Memory B cell (primary cell): Measurements from ENCODE around the gene TNS4.

Source experiments
- ATAC-seq: fragments of 150-1000 bp; cut with Tn5 transposase; 2 replicates; pipeline ENCODE4 v1.10.0; 2021; ENCODE audit warnings: low read depth, mild to moderate bottlenecking, moderate library complexity
- DNase-seq, 2 donors: peaks; one replicate each; pipeline ENCODE4 v3.0.0; 2022; ENCODE audit warnings: low spot score in 2 of 2
- H3K27ac Mint-ChIP-seq: one replicate; pipeline ENCODE4 v1.8.0; 2022; ENCODE audit warnings: mild to moderate bottlenecking, moderate library complexity, mixed read lengths
- H3K27me3 Mint-ChIP-seq: one replicate; pipeline ENCODE4 v1.8.0; 2022; ENCODE audit warnings: mixed read lengths
- H3K36me3 Mint-ChIP-seq: one replicate; pipeline ENCODE4 v1.8.0; 2022; ENCODE audit warnings: mild to moderate bottlenecking, mixed read lengths
- H3K4me1 Mint-ChIP-seq: one replicate; pipeline ENCODE4 v1.8.0; 2022; ENCODE audit warnings: mixed read lengths
- H3K4me3 Mint-ChIP-seq: one replicate; pipeline ENCODE4 v1.8.0; 2022; ENCODE audit warnings: mild to moderate bottlenecking, moderate library complexity, mixed read lengths
- H3K9me3 Mint-ChIP-seq: one replicate; pipeline ENCODE4 v1.8.0; 2022; ENCODE audit warnings: mixed read lengths

TNS4 gene

DNA sequence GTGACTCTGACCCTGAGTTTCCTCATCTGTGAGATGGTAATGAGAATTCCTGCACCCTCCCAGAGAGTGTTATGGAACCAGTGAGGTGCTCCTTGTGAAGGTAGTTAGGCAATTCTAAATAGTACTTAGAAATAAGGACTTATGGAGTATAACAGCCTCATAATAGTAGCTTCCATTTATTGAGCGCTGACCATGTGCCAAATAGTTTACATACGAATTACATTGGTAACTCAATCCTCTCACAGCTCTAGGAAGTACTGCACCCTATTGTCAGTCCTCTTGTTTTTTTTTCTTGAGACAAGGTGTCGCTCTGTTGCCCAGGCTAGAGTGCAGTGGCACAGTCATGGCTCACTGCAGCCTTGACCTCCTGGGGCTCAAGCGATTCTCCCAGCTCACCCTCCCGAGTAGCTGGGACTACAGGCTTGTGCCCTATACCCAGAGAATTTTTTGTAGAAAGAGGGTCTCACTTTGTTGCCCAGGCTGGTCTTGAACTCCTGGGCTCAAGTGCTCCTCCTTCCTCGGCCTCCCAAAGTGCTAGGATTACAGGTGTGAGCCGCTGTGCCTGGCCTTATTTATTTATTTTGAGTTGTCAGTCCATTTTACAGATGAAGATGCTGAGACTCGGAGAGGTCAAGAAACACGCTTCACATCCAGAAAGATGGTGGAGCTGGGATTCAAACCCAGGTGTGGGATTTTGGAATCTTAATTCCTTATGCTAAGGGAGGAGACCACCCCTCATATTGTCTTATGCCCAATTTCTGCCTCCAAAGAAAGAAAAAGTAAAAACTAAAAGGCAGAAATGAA, 2.9 kb downstream of the TNS4 start:
- DNase-seq = no peak
- Mint-ChIP-seq H3K27me3 (peaks cover 14% of the 10 kb centered on the region), H3K4me3 (no peak overlapping the region), H3K4me1 (no peaks in the 10 kb centered on the region), H3K36me3 (no peaks in the 10 kb centered on the region), H3K9me3 (no peaks in the 10 kb centered on the region), H3K27ac (no peak overlapping the region)
- ATAC-seq = no peak

DNA sequence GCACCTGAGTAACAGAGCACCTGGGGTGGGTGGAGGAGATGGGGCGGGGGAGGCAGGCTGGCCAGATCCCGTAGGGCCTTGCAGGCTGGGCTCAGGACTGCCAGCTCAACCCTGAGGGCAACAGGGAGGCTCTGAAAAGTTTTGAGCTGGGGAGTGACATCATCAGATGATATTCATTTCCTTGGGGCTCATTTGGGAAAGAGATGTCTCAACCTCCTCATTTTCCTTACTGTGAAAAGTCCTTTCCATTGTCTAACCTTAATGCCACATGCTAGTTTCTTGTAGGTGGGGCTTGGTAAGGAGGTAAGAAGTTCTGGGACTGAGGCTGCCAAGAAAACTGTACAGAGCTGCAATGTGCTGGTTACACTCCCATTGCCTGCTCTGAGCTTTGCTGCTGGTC, 3.7 kb downstream of the TNS4 start:
- no peak overlapping the region for H3K4me3 Mint-ChIP-seq

DNA sequence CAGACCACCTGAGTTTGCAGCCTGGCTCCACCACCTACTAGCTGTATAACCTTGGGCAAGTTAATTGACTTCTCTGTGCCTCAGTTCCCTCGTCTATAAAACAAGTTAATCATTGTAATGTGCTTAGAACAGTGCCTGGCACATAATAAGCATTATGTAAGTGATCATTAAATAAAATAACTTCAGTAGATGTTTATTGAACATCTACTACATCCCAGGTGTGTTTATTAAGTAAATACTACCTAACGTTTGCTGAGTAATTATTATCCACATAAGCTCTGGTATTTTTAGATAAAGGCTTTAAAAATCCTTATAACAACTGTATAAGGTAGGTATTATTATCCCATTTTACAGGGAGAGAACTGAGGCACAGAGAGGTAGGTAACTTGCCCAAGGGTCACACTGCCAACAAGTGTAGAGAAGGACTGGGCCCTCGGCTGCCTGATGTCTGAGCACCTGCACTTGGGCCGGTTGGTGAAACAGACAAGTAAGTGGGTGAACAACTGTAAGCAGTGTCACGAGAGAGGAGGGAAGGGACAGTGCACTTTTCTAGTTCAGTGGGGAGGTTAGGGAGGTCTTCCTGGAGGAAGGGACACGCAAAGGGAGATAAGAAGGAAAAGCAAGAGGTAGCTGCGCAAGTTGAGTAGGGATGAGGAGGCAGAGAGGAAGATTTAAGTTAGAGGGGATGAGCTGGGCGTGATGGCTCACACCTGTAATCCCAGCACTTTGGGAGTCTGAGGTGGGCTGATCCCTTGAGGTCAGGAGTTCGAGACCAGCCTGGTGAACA, 4.6 kb downstream of the TNS4 start:
- Mint-ChIP-seq H3K4me1 (no peaks in the 10 kb centered on the region), H3K27me3 (peaks cover 14% of the 10 kb centered on the region), H3K4me3 (no peak overlapping the region), H3K36me3 (no peaks in the 10 kb centered on the region), H3K27ac (no peak overlapping the region), H3K9me3 (no peaks in the 10 kb centered on the region)
- DNase-seq (no peak), ATAC-seq (no peak)

More for the DNA sequence above, 3.7 kb downstream of the TNS4 start:
- Mint-ChIP-seq H3K27me3 (peaks cover 14% of the 10 kb centered on the region), H3K27ac (no peak overlapping the region), H3K9me3 (no peaks in the 10 kb centered on the region), H3K36me3 (no peaks in the 10 kb centered on the region), H3K4me1 (no peaks in the 10 kb centered on the region)
- ATAC-seq (no peak), DNase-seq (no peak)

DNA sequence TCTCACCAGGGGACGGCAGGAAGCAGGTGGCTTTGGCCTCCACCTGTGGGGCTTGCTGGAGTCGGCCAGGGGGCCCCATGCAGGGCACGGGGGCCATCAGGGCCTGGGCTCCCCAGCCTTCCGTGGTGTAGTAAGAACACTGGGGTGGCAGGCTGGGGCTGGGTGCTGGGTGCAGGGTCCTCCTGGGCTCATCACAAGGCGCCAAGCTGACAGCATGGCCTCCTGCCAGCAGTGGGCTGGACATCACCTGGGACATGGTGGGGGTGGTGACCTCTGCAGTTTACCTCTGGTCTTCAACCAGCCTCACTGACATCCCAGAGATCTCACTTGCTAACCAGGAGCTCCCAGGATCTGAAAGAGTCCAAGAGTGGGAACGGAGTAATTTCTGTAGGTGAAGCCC, 5.3 kb downstream of the TNS4 start:
- H3K27me3 Mint-ChIP-seq = peaks cover 14% of the 10 kb centered on the region
- ATAC-seq = no peak
- DNase-seq = no peak
- no peaks in the 10 kb centered on the region for H3K9me3 Mint-ChIP-seq
- H3K4me1 Mint-ChIP-seq = peaks cover under 1% of the 10 kb centered on the region
- H3K27ac Mint-ChIP-seq = no peak overlapping the region
- no peaks in the 10 kb centered on the region for H3K36me3 Mint-ChIP-seq
- H3K4me3 Mint-ChIP-seq = no peak overlapping the region

DNA sequence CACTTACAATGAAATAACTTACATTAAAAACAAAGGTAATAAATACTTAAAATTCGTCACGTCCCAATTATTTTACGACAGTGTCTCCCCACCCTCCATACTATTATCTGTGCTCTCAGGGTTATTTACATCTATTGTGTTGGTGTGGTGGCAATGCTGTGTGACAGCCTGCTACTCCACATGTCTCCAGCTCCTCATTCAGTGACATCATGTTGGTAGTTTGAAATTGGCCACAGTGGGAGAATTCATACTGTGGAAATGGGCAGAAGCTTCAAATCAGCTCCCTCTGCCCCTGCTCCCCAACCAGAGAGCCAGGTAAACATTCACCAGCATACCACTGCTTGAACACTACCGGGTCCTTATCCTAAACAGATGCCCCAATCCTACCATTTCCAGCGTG, 6.3 kb downstream of the TNS4 start:
- Mint-ChIP-seq H3K36me3 (no peaks in the 10 kb centered on the region), H3K4me3 (no peak overlapping the region), H3K27ac (no peak overlapping the region), H3K4me1 (peaks cover 8% of the 10 kb centered on the region), H3K9me3 (no peaks in the 10 kb centered on the region), H3K27me3 (peaks cover 10% of the 10 kb centered on the region)
- ATAC-seq = no peak
- no peak for DNase-seq

DNA sequence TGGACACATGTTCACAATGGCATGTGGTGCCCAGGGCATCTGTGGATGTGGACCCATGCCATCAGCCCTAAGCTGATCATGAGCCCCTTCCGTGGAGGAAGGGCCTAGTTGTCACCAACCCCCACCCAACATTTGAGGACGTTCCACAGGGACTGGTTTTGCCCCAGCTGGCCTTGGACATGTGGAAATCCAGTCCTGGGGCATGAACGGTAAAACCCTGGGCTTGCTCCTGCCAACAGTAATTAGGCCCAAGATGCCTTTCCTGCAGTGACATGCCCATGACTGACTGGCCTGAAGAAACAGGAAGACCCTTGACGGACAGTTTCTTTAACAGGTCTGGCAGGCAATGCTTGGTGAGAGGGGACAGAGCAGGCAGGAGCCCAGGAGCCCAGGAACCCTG, 7.7 kb downstream of the TNS4 start:
- Mint-ChIP-seq H3K27me3 (peaks cover 3% of the 10 kb centered on the region), H3K36me3 (no peaks in the 10 kb centered on the region), H3K4me1 (peaks cover 12% of the 10 kb centered on the region), H3K4me3 (no peak overlapping the region), H3K9me3 (no peaks in the 10 kb centered on the region), H3K27ac (no peak overlapping the region)
- DNase-seq (no peak), ATAC-seq (no peak)

DNA sequence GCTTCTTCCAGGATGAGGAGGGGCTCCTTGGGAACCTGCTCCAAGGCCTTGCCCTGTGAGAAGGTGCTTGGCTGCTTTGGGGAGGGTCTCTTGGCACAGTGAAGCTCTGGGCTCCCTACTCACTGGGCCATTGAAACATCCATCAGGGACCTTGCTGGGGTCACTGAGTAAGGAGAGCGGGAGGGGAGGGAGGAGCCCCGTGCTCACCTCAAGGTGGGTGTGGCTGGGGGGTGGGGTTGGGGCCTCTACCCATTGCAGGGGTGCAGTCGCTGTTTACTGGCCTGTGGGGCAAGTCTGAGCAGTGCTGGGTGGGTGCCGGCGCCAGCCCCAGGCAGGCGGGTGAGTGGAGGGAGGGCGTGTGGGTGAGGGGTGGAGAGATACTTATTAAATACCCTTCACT, 9.9 kb downstream of the TNS4 start:
- Mint-ChIP-seq H3K4me3 (no peak overlapping the region), H3K36me3 (no peaks in the 10 kb centered on the region), H3K27me3 (no peaks in the 10 kb centered on the region), H3K9me3 (no peaks in the 10 kb centered on the region), H3K4me1 (peaks cover 12% of the 10 kb centered on the region), H3K27ac (no peak overlapping the region)
- no peak for ATAC-seq
- DNase-seq = no peak

DNA sequence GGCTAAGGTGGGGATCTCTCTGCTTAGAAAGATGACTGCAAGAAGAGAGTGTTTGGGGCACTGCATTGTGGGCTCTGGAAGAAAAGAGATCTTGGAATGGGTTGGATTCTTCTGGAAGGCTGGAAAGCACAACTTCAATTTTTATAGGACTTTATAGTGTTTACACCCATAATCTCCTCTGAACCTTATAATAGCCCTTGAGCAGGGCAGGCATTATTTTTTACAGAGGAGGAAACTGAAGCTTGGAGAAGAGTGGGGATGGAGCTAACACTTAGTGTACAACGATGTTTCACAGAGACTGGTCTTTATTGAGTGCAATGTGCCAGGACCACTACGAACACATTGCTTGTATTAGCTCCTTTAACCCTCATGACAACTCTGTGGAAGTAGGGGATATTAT, 10.4 kb downstream of the TNS4 start:
- Mint-ChIP-seq H3K4me3 (no peak overlapping the region), H3K27ac (no peak overlapping the region), H3K4me1 (peaks cover 12% of the 10 kb centered on the region), H3K27me3 (no peaks in the 10 kb centered on the region), H3K9me3 (no peaks in the 10 kb centered on the region), H3K36me3 (no peaks in the 10 kb centered on the region)
- DNase-seq = no peak
- ATAC-seq = no peak

DNA sequence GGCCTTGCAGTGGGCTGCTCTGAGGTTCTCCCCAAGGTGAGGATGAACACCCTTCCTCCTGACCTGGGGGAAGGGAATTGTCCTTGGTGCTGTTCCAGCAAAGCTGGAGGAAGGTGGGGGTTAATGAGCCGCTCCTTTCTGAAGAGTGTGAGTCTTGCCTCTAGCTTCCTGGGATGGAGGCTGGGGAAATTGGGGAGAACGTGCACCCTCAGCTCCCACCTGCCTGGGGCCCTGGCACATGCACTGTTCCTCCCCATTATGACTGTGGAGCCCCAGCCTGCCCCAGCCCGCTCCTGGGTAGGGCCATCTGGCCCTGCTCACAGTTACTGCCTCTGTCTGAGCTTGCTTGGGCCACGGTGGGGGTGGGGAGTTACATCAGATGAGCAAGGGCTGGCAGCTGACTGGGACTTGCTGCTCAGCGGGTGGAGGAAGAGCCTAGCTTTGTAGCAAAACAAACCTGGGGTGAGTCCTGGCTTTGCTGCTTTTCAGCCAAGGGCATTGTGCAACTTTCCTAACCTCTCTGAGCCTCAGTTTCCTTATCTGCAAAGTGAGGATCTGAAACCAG, 11.1 kb downstream of the TNS4 start:
- no peak overlapping the region for H3K4me3 Mint-ChIP-seq
- no peaks in the 10 kb centered on the region for H3K27me3 Mint-ChIP-seq
- peaks cover 12% of the 10 kb centered on the region for H3K4me1 Mint-ChIP-seq
- no peak for ATAC-seq
- no peaks in the 10 kb centered on the region for H3K9me3 Mint-ChIP-seq
- H3K27ac Mint-ChIP-seq = no peak overlapping the region
- H3K36me3 Mint-ChIP-seq = no peaks in the 10 kb centered on the region
- no peak for DNase-seq

DNA sequence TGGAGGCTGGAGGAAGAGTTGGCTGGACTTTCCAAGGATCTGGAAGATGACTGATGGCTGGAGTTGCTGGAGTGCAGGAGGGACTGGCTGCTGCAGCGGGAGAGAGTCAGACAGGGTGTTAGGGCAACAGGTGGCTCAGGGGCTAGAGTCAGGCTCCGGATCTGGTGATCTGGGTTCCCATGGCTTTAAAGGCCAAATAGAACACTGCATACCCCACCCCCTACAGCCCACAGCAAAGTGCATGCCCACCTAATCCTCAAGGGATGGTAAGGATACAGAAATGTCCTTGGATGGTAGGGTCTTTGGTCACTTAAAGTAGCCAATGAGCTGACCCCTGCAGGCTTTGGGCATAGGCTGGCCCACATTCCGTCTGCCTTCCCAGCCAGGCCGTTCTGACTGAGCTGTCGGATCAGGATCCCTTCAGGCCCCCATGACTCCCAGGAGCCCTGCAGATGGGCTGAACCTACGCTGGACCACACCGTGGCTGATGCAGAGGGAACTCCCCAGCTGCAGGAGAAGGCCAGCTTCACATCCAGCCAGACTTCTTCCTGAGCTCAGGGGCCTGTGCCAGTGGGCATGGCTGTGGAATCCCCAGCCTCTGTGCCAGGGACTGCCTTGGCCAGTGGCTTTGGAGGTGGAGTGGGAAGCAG, 13.9 kb downstream of the TNS4 start:
- H3K4me1 Mint-ChIP-seq = peaks cover 15% of the 10 kb centered on the region
- no peaks in the 10 kb centered on the region for H3K27me3 Mint-ChIP-seq
- H3K4me3 Mint-ChIP-seq = no peak overlapping the region
- H3K9me3 Mint-ChIP-seq = no peaks in the 10 kb centered on the region
- no peaks in the 10 kb centered on the region for H3K36me3 Mint-ChIP-seq
- DNase-seq (no peak), ATAC-seq (no peak)
- H3K27ac Mint-ChIP-seq = no peak overlapping the region

DNA sequence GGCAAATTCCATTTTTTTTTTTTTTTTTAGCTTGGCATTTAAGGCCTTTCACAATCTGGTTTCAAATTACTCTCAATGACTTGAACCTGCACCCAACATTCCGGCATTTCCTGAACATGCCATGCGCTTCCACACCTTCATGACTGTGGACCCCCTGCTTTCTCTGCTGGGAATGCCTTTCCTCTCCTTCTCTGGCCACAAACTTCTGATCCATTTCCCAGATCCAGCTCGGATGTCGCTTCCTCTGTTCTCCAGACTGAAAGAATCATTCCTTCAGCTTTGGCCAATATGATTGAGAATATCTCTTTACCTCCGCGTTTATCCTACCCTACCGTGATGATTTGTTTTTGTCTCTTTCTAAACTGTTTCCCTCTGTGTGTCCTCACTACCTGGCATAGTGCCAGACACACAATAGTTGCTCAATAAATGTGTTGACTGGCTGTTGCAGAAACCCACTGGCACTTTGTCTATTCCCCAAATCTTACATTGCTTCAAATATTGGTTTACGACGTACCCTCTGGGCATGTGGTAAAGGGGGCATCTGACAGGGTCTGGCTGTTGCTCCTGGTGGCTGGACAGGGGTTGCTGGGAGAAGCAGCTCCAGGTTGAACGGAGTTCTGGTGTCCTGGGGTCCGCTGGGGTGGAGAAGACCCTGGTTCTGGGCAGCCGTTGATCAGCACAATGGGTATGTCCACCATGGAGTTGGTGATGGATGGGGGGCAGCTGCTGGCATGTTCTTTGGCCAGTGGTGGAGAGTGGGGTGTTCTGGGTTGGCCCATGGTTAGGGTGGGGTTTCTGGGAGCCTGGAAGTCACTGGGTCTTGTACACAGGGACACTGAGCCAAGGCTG, 14.7 kb downstream of the TNS4 start:
- Mint-ChIP-seq H3K36me3 (no peaks in the 10 kb centered on the region), H3K9me3 (no peaks in the 10 kb centered on the region), H3K4me3 (no peak overlapping the region), H3K4me1 (peaks cover 16% of the 10 kb centered on the region), H3K27ac (no peak overlapping the region), H3K27me3 (no peaks in the 10 kb centered on the region)
- DNase-seq (no peak), ATAC-seq (no peak)

DNA sequence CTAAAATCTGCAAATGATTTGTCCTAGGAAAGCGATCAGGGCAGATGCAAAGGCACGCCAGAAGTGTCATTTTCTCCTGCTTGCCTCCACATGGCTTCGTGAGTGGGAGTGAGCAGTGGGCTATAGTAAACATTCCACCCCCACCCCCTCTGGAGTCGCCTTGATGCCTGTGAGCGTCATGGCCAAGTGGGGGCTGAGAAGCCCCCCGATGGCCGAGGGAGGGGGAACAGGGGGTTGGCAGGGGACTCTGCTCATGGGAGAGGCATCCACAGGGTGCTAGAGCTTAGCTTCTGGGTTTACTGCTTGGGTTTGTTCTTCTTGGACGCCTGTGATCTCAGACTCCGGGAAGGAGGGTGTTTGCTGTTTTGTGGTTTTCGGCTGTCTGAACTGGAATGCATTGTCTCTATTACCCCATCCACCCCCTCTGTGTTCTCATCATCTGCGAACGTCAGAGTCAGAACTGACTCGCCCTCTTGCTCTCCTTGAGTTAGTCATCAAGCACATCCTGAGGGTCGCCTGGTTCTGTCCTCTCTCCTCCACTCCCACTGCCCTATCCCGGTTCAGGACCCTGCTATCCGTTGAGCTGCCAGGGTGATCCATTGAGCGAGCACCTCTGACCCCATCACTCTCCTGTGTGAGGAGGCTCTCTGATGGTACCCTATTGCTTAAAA, 15.4 kb downstream of the TNS4 start:
- no peak for DNase-seq
- no peaks in the 10 kb centered on the region for H3K9me3 Mint-ChIP-seq
- peaks cover 21% of the 10 kb centered on the region for H3K4me1 Mint-ChIP-seq
- ATAC-seq = no peak
- H3K27me3 Mint-ChIP-seq = no peaks in the 10 kb centered on the region
- no peaks in the 10 kb centered on the region for H3K36me3 Mint-ChIP-seq
- no peak overlapping the region for H3K4me3 Mint-ChIP-seq
- H3K27ac Mint-ChIP-seq = no peak overlapping the region

DNA sequence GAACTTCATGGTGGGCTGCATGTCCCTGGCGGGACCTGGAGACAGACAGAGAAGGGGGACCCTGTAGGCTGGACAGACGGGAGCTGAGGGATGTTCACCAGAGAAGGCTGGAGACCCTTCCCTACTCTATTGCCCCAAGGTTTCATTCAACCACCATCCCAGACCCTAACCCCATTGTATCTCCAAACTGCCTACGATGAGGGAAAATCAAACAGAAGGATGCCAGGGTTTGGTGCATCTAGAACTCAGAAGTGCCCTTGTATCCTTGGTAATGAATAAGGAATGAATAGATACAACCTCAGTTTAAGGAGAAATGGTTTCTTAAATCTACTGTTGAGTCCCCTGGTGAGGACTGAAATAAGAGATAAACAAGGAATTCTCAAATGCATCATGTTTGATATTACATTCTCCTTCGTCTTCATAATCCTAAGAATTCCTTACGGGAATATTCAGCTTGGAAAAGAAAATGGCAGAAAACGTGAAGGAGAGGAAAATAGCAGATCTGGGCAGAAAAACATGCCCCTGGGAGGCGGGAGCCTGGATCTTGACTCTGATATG, 16.4 kb downstream of the TNS4 start:
- DNase-seq (no peak), ATAC-seq (no peak)
- Mint-ChIP-seq H3K4me1 (peaks cover 24% of the 10 kb centered on the region), H3K27me3 (no peaks in the 10 kb centered on the region), H3K9me3 (no peaks in the 10 kb centered on the region), H3K4me3 (no peak overlapping the region), H3K27ac (no peak overlapping the region), H3K36me3 (no peaks in the 10 kb centered on the region)
